Activated CD8-positive, alpha-beta memory T cell treated with anti-CD3 and anti-CD28 coated beads for 4 hours (primary cell): ENCODE measurements around the gene JOSD2.

Source experiments
- DNase-seq, 2 donors: peaks; one replicate each; pipeline ENCODE4 v3.0.0-alpha.2; 2020; ENCODE audit warnings: low read depth in 2 of 2

JOSD2 gene

GRCh38 chr19:50511069-50511822, at the start of gene JOSD2:
Gene JOSD2, minus strand, starts transcription at chr19:50511191. Its CDS starts 760 bp downstream, at chr19:50510431.
- DNase-seq = peak; percentile 94 to 98

- no peak for DNase-seq
These were observed 48.6 kb upstream of the JOSD2 start for GRCh38 chr19:50559636-50560035.

GRCh38 chr19:50558449-50558848, 47.5 kb upstream of the JOSD2 start:
- no peak for DNase-seq

- DNase-seq = no peak
These were observed 47.0 kb upstream of the JOSD2 start for GRCh38 chr19:50558039-50558438.

- DNase-seq = no peak
These were observed 46.1 kb upstream of the JOSD2 start for GRCh38 chr19:50557009-50557613.

GRCh38 chr19:50556282-50557008, 45.5 kb upstream of the JOSD2 start:
- DNase-seq = peak; percentile 41 to 44

GRCh38 chr19:50555450-50556281, 44.7 kb upstream of the JOSD2 start:
- no peak for DNase-seq

GRCh38 chr19:50555033-50555432, 44.0 kb upstream of the JOSD2 start:
- DNase-seq = no peak

- no peak for DNase-seq
These were observed 43.2 kb upstream of the JOSD2 start for GRCh38 chr19:50554212-50554611.

- DNase-seq = no peak
These were observed 42.2 kb upstream of the JOSD2 start for GRCh38 chr19:50553134-50553703.

- DNase-seq = no peak
These were observed 41.5 kb upstream of the JOSD2 start for GRCh38 chr19:50552540-50552939.

- no peak for DNase-seq
These were observed 40.8 kb upstream of the JOSD2 start for GRCh38 chr19:50551715-50552187.

- no peak for DNase-seq
These were observed 40.2 kb upstream of the JOSD2 start for GRCh38 chr19:50551034-50551714.

GRCh38 chr19:50550594-50550966, 39.6 kb upstream of the JOSD2 start:
- no peak for DNase-seq

- no peak for DNase-seq
These were observed 39.1 kb upstream of the JOSD2 start for GRCh38 chr19:50549927-50550593.

GRCh38 chr19:50549059-50549926, 38.3 kb upstream of the JOSD2 start:
- DNase-seq = no peak

- DNase-seq = no peak
These were observed 37.4 kb upstream of the JOSD2 start for GRCh38 chr19:50548191-50549058.
